Stimulated activated CD8-positive, alpha-beta memory T cell treated with anti-CD3 and anti-CD28 coated beads, Interleukin-7, amount 100 ng/mL, for 1 hour (primary cell): ENCODE data around the gene ZBTB20.

Experiments used
- DNase-seq, 2 donors: peaks; one replicate each; pipeline ENCODE4 v3.0.0-alpha.2; 2020; ENCODE audit warnings: low read depth in 2 of 2

The ZBTB20 gene

DNA sequence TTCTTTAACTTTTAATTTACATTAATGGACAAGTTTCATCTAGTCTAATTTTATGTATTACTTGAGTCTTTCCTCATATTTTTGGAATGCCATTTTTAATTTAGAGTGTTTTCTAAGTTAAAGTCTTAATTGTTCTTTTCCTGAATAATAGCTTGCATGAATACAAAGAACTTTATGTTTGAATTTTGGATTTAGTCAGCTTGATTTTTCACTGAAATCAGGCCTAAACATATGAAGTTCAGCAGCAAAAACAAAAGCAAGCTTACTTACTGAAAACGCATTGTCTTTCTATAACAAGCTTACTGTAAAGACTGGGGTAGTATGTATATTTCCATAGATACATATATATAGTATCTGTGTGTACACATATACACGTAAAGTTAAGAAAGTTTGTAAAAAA lies 126.0 kb downstream of the ZBTB20 start:
- DNase-seq = no peak

DNA sequence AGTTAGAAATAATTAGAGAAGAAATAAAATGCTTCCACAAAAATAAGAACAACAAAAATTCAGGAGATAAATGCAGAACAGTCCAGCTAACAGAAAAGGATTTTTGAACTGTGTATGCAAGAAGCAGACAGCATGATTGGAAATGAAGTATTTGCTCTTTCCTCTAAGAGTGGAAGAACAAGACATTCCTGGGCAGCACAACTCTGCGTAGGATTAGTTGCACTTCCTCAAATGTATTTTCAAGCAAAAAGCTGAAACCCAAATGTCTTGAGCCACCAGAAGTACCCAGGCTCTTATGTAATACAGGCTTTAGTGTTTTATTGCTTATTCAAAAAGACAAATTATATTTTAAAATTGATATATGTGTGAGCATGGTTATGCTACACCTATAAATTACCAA lies 127.2 kb downstream of the ZBTB20 start:
- DNase-seq = no peak

DNA sequence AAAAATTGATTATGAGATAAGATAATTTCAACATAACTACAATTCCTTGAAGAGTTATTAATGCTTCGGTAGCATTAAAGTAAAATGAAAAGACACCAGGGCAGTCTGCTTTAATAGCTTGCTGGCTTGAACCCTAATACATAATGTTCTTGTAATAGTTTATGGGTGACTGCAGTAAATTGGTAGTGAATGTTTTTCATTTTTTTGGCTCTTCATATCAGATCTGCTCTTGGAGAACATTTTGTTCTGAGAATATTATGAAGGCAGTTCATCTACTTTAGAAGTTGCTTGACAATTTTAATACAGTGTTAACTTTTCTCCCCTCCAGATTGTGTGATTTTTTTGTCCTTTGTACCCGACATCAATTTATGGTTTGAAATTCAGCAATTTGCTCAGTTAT lies 128.4 kb downstream of the ZBTB20 start:
- DNase-seq = no peak

- DNase-seq = no peak
Measured at GRCh38 chr3:115007966-115008365, 139.1 kb downstream of the ZBTB20 start.

- no peak for DNase-seq
Measured at GRCh38 chr3:115004201-115005140, 142.6 kb downstream of the ZBTB20 start.

- no peak for DNase-seq
Measured at GRCh38 chr3:114998971-114999579, 148.0 kb downstream of the ZBTB20 start.

DNA sequence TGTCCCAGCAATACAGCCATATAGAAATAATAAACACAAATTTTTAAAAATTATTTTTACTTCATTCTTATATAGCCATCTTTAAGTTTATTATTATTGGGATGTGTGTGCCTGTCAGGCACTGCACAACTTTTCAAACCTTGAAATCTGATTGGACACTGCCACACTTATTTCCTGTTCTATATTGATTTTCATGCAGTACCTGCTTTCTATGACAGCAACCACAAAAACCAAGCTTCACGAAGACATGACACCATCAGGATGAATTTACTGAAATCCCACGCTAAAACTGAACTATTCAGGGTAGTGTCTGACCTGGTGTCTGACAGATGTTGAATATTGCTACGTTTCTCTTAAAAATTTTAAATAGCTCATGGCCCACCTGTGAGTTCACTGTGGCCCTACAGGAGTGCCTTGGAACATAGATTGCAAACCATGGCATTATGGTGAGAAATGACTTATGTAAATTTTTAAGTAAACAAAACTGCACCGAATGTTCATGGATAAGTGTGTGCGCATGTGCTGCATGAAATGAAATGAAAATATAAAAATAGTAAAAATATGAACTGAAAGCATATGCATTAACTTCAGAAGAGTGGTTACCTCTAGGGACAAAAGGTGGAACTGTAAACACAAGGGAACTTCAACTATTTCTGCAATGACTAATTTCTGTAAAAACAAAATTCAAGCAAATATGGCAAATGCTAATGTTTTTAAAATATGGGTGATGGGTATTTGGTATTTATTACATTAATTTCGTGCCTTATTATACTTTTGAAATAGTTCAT lies 152.3 kb downstream of the ZBTB20 start:
- no peak for DNase-seq

DNA sequence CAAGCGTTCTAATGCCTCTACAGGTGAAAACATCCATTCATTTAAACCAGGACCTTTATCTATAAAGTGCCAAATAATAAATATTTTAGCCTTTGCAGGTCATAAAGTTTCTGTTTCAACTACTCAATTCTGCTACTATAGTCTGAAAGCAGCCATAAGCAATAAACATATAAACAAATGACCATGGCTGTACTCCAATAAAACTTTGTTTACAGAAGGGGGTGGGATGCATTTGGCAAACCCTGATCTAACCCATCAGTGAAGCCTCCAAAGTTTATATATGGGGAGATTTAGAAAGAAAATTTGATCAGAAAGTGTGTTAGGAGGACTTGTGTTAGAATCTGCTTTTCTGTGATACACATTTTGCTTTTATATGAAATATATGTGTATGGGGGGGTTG lies 161.3 kb downstream of the ZBTB20 start:
- no peak for DNase-seq

DNA sequence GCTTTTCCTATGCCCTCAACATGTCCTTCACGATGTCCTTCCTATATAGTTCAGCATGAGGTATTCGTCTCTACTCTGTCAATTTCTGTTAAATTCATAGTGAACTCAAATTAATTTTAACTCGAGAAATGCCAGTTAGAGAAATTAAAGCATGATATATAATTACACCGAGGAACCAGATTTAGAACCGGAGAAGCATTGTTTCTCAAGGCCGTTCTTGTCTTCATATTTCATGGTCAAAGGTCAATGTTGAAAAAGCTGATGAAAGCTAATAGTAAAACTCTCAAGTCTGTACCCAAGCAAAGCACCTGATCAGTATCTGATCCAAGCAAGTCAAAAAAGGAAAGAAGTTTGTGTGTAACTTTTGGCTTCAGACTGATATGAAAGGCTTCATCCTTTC lies 163.8 kb downstream of the ZBTB20 start:
- DNase-seq = no peak

GRCh38 chr3:114974387-114974786 lies 172.7 kb downstream of the ZBTB20 start:
- DNase-seq = no peak

DNA sequence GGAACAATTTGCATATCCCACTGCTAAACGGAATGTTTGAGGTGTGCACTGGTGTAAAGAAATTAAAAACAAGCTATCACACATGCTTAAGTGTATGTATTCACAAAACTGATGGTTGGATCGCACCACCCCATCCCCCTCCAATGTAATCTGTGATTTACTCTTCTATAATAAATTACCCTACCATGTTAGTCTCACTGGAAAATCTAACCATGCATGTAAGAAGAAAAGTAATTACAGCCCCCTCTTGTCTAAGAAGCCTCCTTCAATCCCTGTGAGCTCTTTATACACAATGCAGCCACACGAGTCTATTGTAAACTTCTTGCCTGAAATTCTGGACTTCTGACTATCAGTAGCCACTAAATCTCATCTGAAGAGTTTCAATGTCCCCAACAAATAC lies 173.6 kb downstream of the ZBTB20 start:
- no peak for DNase-seq

GRCh38 chr3:114967168-114967567 lies 179.9 kb downstream of the ZBTB20 start:
- DNase-seq = no peak

DNA sequence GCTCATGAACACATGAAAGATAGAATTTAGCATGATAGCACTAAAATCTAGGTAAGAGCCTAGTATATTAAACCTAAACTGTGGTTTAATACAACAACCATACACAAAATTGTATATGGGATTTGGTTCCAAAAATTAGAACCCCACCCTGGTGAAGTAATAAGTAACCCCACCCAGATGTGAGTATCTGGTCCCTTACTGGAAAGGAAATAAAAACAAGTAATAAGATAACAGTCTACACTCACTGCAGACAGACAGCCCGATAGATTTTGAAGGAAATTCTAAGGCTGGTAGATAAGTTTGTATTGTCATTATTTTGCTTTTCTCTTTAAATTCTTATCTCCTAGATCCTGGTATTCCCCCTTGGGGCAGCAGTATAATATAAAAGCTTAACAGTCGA lies 184.9 kb downstream of the ZBTB20 start:
- DNase-seq = no peak

- DNase-seq = no peak
Measured at GRCh38 chr3:114958930-114959329, 188.2 kb downstream of the ZBTB20 start.

DNA sequence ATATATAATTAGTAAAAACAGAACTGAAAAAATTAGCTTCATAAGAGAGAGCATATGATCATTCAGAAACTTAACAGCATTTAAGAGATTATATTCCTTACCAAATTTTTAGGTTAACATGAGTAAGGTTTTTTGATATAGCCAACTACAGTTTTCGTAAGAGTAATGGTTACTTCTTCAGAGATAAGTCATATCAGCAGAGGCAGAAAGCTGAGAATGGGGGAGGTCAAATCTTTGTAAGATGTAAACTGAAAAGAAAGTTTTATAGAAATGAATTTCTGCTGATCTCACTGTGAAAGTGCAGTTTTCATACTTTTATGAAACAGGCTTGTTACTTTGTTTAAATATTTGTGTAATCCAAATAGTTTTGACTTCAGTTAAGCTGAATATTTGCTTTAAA lies 193.3 kb downstream of the ZBTB20 start:
- DNase-seq = no peak

GRCh38 chr3:114953215-114953799 lies 193.8 kb downstream of the ZBTB20 start:
- DNase-seq = no peak

DNA sequence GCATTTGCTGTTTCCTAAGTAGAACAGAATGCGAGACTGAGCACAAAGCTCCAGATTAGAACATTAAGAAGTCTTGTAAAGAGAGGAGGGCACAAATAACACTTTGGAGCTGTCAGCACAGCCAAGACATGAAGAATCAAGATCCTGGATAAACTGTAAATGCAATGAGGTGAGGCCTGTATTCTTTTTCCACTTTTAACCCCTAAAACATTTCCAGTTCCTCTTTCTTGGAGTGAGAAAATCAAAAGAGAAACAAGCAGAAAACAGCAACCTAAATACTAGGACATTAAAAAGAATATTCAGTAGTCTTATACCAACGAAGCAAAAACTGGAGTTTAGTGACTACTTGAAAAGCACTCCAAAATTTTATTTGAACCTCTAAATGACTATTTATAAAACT lies 204.3 kb downstream of the ZBTB20 start:
- no peak for DNase-seq

GRCh38 chr3:114941626-114942309 lies 205.3 kb downstream of the ZBTB20 start:
- DNase-seq = no peak

DNA sequence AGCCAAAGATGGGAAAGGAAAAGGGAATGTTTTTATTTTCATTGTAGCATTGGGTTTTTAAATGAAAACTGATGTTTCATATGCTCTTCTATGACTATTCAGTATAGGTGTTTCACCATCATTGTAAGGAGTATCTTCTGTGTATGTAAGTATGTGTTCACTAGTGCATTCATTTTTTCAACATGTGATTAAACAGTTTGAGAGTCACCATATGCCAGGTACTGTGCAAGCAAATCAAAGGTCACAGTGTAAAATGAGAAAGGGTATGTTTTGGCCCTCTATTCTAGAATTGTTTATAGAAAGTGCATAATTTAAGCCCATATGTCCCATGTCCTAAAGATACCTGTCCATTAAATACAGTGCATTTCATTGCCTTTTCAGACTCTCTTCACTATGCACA lies 207.2 kb downstream of the ZBTB20 start:
- DNase-seq = no peak

DNA sequence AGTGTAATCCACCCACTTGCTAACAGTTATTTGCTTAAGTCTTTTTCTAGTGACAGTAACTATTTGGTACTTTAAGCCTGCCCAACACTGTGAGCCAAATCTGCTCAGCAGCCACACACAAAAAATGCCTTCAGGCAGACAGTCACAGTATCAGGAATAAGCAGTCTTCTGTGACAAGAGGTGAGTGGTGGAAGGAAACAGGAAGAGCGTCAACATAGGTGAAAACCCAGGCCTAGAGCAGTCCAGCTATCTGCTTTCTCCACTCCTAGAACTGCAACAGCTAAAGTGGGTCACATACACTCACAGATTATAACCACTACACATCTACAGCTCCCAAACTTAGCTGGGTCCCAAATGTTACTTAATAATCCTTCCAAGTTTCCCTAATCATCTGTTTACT lies 213.7 kb downstream of the ZBTB20 start:
- DNase-seq = no peak

DNA sequence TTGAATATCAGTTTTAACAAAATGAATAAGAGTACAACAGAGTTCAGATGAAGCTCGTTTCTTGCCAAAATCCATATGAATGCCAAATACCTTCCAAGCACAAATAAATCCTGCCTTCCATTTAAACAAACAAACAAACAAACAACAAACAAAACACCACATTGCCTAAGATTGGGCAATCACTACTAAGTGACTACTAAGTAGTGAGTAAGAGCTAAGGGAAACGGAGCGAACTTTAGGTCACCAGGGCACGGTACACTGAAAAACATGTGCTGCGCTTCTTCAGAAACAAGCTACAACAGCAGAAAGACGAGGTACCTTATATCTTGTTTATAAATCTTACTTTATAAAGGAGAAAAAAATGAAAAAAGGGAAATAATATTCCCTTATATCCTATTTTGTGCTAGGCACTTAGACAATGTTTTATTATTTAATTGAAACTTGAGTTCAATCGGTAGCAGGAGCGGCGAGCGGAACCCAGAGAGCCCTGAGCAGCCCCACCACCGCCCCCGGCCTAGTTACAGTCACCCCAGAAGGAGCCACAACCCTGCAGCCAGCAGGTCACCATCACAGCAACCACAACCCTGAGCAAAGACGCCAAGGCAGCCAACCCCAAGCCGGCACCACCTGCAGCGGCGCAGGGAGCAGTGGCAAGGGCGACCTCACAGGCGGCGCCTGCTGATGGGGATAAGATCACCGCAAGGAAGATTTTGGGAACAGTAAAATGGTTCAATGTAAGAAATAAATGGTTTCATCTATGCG lies 216.9 kb downstream of the ZBTB20 start:
- no peak for DNase-seq
